ENCODE measurements around the gene HHATL. TPM values are rescaled to one million over a fixed set of nuclear protein-coding genes. Genes with fewer than 3 reads are reported as not detected.

Gene HHATL
- total RNA-seq, 4 donors from 2014 or later = 0.62 to 1.3 TPM; not detected in 2

GRCh38 chr3:42747581-42747980 lies 45.0 kb upstream of the HHATL start:
- Histone ChIP-seq H3K9me3 (no peaks in the 10 kb centered on the region), H3K36me3 (no peaks in the 10 kb centered on the region), H3K4me3 (no peak overlapping the region), H3K4me1 (peaks cover 0 to 12% of the 10 kb centered on the region in 2 donors), H3K27ac (no peak overlapping the region), H3K27me3 (no peaks in the 10 kb centered on the region)
- intact Hi-C loops (cut with DNase I; ENCODE audit: low total_unique reads) = no loop called here
- DNase-seq = no peak
- TF ChIP-seq POLR2A (IDR thresholded peaks at IDR 0.05) (no peak), CTCF (IDR thresholded peaks at IDR 0.05) (no peak)

GRCh38 chr3:42746455-42747450 lies 44.2 kb upstream of the HHATL start:
- DNase-seq = no peak
- Histone ChIP-seq H3K27me3 (no peaks in the 10 kb centered on the region), H3K36me3 (no peaks in the 10 kb centered on the region), H3K27ac (peak overlapping the region; percentile 70 to 85), H3K4me3 (no peak overlapping the region), H3K9me3 (no peaks in the 10 kb centered on the region), H3K4me1 (peaks cover 0 to 12% of the 10 kb centered on the region in 2 donors)
- TF ChIP-seq CTCF (IDR thresholded peaks at IDR 0.05) (no peak), POLR2A (IDR thresholded peaks at IDR 0.05) (no peak)
- intact Hi-C loops (cut with DNase I; ENCODE audit: low total_unique reads) = no loop called here

- intact Hi-C loops (cut with DNase I; ENCODE audit: low total_unique reads) = no loop called here
- H3K27ac ChIP-seq = peak overlapping the region; percentile 70 to 85
- no peak overlapping the region for H3K4me3 ChIP-seq
- TF ChIP-seq CTCF (IDR thresholded peaks at IDR 0.05) = no peak
- H3K36me3 ChIP-seq = no peaks in the 10 kb centered on the region
- H3K9me3 ChIP-seq = no peaks in the 10 kb centered on the region
- H3K27me3 ChIP-seq = no peaks in the 10 kb centered on the region
- H3K4me1 ChIP-seq = peaks cover 0 to 12% of the 10 kb centered on the region in 2 donors
- DNase-seq = peak in 1 of 2 donors; percentile 33
Measured at GRCh38 chr3:42745776-42746454, 43.3 kb upstream of the HHATL start.

- H3K27me3 ChIP-seq = no peaks in the 10 kb centered on the region
- no peaks in the 10 kb centered on the region for H3K36me3 ChIP-seq
- H3K27ac ChIP-seq = peak overlapping the region; percentile 70 to 85
- no peak for TF ChIP-seq POLR2A (IDR thresholded peaks at IDR 0.05)
- TF ChIP-seq CTCF (IDR thresholded peaks at IDR 0.05) = no peak
- peaks cover 0 to 12% of the 10 kb centered on the region in 2 donors for H3K4me1 ChIP-seq
- intact Hi-C loops (cut with DNase I; ENCODE audit: low total_unique reads) = no loop called here
- no peak for DNase-seq
- H3K4me3 ChIP-seq = no peak overlapping the region
- no peaks in the 10 kb centered on the region for H3K9me3 ChIP-seq
Measured at GRCh38 chr3:42745291-42745745, 42.7 kb upstream of the HHATL start.

Measured in uterus (tissue), 4 donors.